Endodermal cell (in vitro differentiated cells): ENCODE results near the gene TCP1. TPM values are rescaled to one million over a fixed set of nuclear protein-coding genes. Genes with fewer than 3 reads are reported as not detected.
"Not testable (repeated sequence)": the region's sequence is repeated elsewhere in the genome, so short reads cannot be mapped to it uniquely, and the experiment has no call there.

Experiments used
- DNase-seq: peaks from one replicate; pipeline ENCODE4 v3.0.0-alpha.2; 2017
- H3K27ac ChIP-seq: 2 replicates; pipeline ENCODE4 v1.5.1; 2013; ENCODE audit warnings: mild to moderate bottlenecking, low read depth, low read length, moderate library complexity
- H3K27me3 ChIP-seq: 2 replicates; pipeline ENCODE4 v1.6.1; 2013; ENCODE audit warnings: mild to moderate bottlenecking, low read length, moderate library complexity; ENCODE audit not compliant: insufficient read depth, control insufficient read depth, poor library complexity, severe bottlenecking
- H3K36me3 ChIP-seq: 2 replicates; pipeline ENCODE4 v1.7.0; 2013; ENCODE audit warnings: mild to moderate bottlenecking, low read length, moderate library complexity; ENCODE audit not compliant: control insufficient read depth, insufficient read depth
- H3K4me1 ChIP-seq: one replicate; pipeline ENCODE4 v1.7.0; 2013; ENCODE audit warnings: low read length; ENCODE audit not compliant: control insufficient read depth, insufficient read depth
- H3K4me3 ChIP-seq: 2 replicates; pipeline ENCODE4 v1.5.1; 2013; ENCODE audit warnings: mild to moderate bottlenecking, low read length, moderate library complexity
- H3K9ac ChIP-seq: 2 replicates; pipeline ENCODE4 v1.6.1; 2013; ENCODE audit warnings: mild to moderate bottlenecking, low read length, moderate library complexity; ENCODE audit not compliant: poor library complexity, severe bottlenecking; ENCODE audit errors: extremely low read depth
- H3K9me3 ChIP-seq: 2 replicates; pipeline ENCODE4 v1.6.1; 2013; ENCODE audit warnings: mild to moderate bottlenecking, low read length, moderate library complexity; ENCODE audit not compliant: control insufficient read depth
- H3K27ac Mint-ChIP-seq: 2 replicates; pipeline ENCODE4 v1.8.0; 2020; ENCODE audit warnings: mixed read lengths
- H3K27me3 Mint-ChIP-seq: 2 replicates; pipeline ENCODE4 v1.8.0; 2021; ENCODE audit warnings: mild to moderate bottlenecking, mixed read lengths; ENCODE audit not compliant: insufficient read depth
- H3K36me3 Mint-ChIP-seq: 2 replicates; pipeline ENCODE4 v1.8.0; 2020; ENCODE audit warnings: low read depth, mixed read lengths
- H3K4me1 Mint-ChIP-seq: 2 replicates; pipeline ENCODE4 v1.8.0; 2020; ENCODE audit warnings: mixed read lengths
- H3K4me3 Mint-ChIP-seq: 2 replicates; pipeline ENCODE4 v1.8.0; 2020; ENCODE audit warnings: mild to moderate bottlenecking, moderate library complexity, mixed read lengths
- H3K9me3 Mint-ChIP-seq: 2 replicates; pipeline ENCODE4 v1.8.0; 2020; ENCODE audit warnings: mild to moderate bottlenecking, mixed read lengths
- WGBS, 2 experiments: methylation state at CpG; one replicate each; pipeline versions ENCODE4 v1.1.5 to v1.1.7; 2013; ENCODE audit warnings: missing lambda C conversion rate in 2 of 2, mixed read lengths in 1 of 2; ENCODE audit not compliant: insufficient coverage in 1 of 2, insufficient read length in 1 of 2; 5-methylcytosine and 5-hydroxymethylcytosine counted together
- total RNA-seq, 2 donors: library from RNA; stranded (reverse); fragmentation: NEBNext Ultra II Directional in 1 of 2; extraction: Animal tissue kit (Norgen Biotek cat#: 25700) in 1 of 2; gene quantifications; 2 replicates in 1 of 2; 3 replicates in 1 of 2; pipeline ENCODE4 v1.2.1, GENCODE V29; 2021
- TF ChIP-seq, protein P1 (sequence below): fragments of 200-600 bp; sonication (generic); conservative IDR thresholded peaks from 2 replicates; pipeline ENCODE4 v1.5.0; 2021; ENCODE audit warnings: antibody characterized with exemption, mild to moderate bottlenecking

The TCP1 gene
- total RNA-seq, 2 donors from 2014 or later: 241 to 246 TPM

DNA sequence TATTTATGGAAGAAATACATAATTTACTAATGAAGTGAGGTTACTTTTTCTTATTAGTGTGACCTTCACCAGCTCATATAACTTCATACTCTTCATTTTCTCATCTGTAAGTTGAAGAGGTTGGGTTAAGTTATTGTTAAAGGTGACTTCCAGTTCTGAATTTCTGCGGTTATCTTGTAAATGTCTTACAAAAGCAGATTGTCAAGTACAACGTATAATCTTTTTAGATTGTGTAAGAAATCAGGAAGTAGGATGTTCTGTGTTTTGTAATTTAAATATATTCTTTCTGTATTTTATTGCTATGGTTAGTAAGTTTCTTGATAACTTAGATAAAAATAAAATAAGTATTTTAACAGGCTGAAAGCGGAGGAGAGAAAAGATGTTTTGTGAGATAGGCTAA lies 50.1 kb downstream of the TCP1 start:
- DNase-seq: no peak
- Histone ChIP-seq H3K27ac (no peak overlapping the region), H3K4me3 (no peak overlapping the region), H3K4me1 (no peaks in the 10 kb centered on the region), H3K9ac (no peak overlapping the region), H3K9me3 (no peaks in the 10 kb centered on the region), H3K27me3 (no peaks in the 10 kb centered on the region), H3K36me3 (peaks cover 81% of the 10 kb centered on the region)
- no peaks in the 10 kb centered on the region for H3K4me1 Mint-ChIP-seq
- H3K27me3 Mint-ChIP-seq: no peaks in the 10 kb centered on the region
- H3K36me3 Mint-ChIP-seq: peaks cover 52% of the 10 kb centered on the region
- no peak overlapping the region for H3K27ac Mint-ChIP-seq
- H3K4me3 Mint-ChIP-seq: no peak overlapping the region
- no peaks in the 10 kb centered on the region for H3K9me3 Mint-ChIP-seq
- TF ChIP-seq, protein P1, sequence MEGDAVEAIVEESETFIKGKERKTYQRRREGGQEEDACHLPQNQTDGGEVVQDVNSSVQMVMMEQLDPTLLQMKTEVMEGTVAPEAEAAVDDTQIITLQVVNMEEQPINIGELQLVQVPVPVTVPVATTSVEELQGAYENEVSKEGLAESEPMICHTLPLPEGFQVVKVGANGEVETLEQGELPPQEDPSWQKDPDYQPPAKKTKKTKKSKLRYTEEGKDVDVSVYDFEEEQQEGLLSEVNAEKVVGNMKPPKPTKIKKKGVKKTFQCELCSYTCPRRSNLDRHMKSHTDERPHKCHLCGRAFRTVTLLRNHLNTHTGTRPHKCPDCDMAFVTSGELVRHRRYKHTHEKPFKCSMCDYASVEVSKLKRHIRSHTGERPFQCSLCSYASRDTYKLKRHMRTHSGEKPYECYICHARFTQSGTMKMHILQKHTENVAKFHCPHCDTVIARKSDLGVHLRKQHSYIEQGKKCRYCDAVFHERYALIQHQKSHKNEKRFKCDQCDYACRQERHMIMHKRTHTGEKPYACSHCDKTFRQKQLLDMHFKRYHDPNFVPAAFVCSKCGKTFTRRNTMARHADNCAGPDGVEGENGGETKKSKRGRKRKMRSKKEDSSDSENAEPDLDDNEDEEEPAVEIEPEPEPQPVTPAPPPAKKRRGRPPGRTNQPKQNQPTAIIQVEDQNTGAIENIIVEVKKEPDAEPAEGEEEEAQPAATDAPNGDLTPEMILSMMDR: no peak
- 99 to 100% methylated on average over 2 to 3 of the region's 3 CpGs for WGBS, 2 experiments

DNA sequence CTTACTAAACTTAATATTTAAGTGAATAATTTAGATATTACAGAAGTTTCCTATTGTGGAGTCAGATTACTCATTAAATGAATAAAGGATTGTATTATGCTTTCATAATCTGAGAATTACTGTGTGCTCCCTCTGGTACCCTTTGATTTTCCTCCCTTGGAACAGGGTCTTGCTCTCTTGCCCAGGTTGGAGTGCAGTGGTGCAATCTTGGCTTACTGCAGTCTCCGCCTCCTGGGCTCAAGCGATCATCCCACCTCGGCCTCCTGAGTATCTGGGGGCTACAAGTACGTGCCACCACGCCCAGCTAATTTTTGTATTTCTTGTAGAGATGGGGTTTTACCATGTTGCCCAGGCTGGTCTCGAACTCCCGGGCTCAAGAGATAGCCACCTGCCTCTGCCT lies 52.5 kb downstream of the TCP1 start:
- WGBS, 2 experiments: 80 to 89% methylated on average over 5 to 7 of the region's 7 CpGs
- H3K4me1 Mint-ChIP-seq: peaks cover 3% of the 10 kb centered on the region
- no peak overlapping the region for H3K4me3 Mint-ChIP-seq
- H3K4me3 ChIP-seq: no peak overlapping the region
- DNase-seq: no peak
- no peaks in the 10 kb centered on the region for H3K27me3 ChIP-seq
- H3K27ac Mint-ChIP-seq: peak overlapping the region; percentile 61
- TF ChIP-seq, protein P1: no peak
- H3K9ac ChIP-seq: no peak overlapping the region
- no peaks in the 10 kb centered on the region for H3K9me3 ChIP-seq
- H3K36me3 Mint-ChIP-seq: peaks cover 40% of the 10 kb centered on the region
- H3K27ac ChIP-seq: no peak overlapping the region
- no peaks in the 10 kb centered on the region for H3K9me3 Mint-ChIP-seq
- H3K4me1 ChIP-seq: no peaks in the 10 kb centered on the region
- peaks cover 69% of the 10 kb centered on the region for H3K36me3 ChIP-seq
- no peaks in the 10 kb centered on the region for H3K27me3 Mint-ChIP-seq

GRCh38 chr6:159733395-159733794 lies 56.0 kb downstream of the TCP1 start:
- peaks cover 55% of the 10 kb centered on the region for H3K36me3 ChIP-seq
- not testable (repeated sequence) for H3K27me3 Mint-ChIP-seq, H3K27ac ChIP-seq, DNase-seq, H3K4me1 ChIP-seq, H3K9me3 Mint-ChIP-seq, H3K9me3 ChIP-seq, H3K27me3 ChIP-seq, H3K4me3 Mint-ChIP-seq, H3K27ac Mint-ChIP-seq, H3K9ac ChIP-seq, H3K4me3 ChIP-seq
- 94 to 96% methylated on average over 6 to 12 of the region's 12 CpGs for WGBS, 2 experiments
- peaks cover 25% of the 10 kb centered on the region for H3K36me3 Mint-ChIP-seq
- peaks cover 12% of the 10 kb centered on the region for H3K4me1 Mint-ChIP-seq

DNA sequence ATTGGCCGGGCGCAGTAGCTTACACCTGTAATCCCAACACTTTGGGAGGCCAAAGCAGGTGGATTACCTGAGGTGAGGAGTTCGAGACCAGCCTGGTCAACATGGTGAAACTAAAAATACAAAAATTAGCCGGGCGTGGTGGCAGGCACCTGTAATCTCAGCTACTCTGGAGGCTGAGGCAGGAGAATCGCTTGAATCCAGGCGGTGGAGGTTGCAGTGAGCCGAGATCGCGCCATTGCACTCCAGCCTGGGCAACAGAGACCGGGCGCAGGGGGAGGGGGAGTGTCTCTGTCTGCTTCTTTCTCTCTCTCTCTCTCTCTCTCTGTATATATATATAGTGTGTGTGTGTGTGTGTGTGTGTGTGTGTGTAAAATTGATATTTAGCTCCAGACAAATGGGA lies 56.9 kb downstream of the TCP1 start:
- not testable (repeated sequence) for H3K27ac Mint-ChIP-seq
- 75 to 83% methylated on average over 5 to 8 of the region's 12 CpGs for WGBS, 2 experiments

More for the DNA sequence above, 56.9 kb downstream of the TCP1 start:
- H3K36me3 ChIP-seq: peaks cover 46% of the 10 kb centered on the region
- H3K9me3 Mint-ChIP-seq, H3K4me3 ChIP-seq, H3K27me3 ChIP-seq, H3K27ac ChIP-seq, H3K4me3 Mint-ChIP-seq, DNase-seq, H3K4me1 ChIP-seq, H3K9ac ChIP-seq, H3K9me3 ChIP-seq, H3K27me3 Mint-ChIP-seq: not testable (repeated sequence)
- Mint-ChIP-seq H3K36me3 (peaks cover 22% of the 10 kb centered on the region), H3K4me1 (peaks cover 12% of the 10 kb centered on the region)
